ENCODE results near the gene GRK4. TPM values are rescaled to one million over a fixed set of nuclear protein-coding genes. Genes with fewer than 3 reads are reported as not detected.

GRK4 gene
- total RNA-seq, 1 experiment from 2014 or later: 4.2 TPM

DNA sequence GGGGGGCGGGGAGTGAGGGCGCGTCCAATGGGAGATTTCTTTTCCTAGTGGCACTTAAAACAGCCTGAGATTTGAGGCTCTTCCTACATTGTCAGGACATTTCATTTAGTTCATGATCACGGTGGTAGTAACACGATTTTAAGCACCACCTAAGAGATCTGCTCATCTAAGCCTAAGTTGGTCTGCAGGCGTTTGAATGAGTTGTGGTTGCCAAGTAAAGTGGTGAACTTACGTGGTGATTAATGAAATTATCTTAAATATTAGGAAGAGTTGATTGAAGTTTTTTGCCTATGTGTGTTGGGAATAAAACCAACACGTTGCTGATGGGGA is 112.2 kb downstream of the GRK4 start:
- intact Hi-C loops (cut with micrococcal nuclease): no loop called here
- H4K20me1 ChIP-seq (ENCODE audit: insufficient read depth): 0 out of 2 replicates have a peak, but pooled peaks cover 5% of the 10 kb centered on the region
- H3K36me3 ChIP-seq (ENCODE audit: control insufficient read depth in 1 of 2, insufficient read depth in 2 of 2, low read length in 2 of 2): no peaks in the 10 kb centered on the region
- no peaks in the 10 kb centered on the region for H3K27me3 ChIP-seq (ENCODE audit: insufficient read depth, low read length)
- H2AFZ ChIP-seq (ENCODE audit: low read depth, low read length, poor library complexity, severe bottlenecking): no peak overlapping the region
- BruUV-seq (replicated peaks): no TSS peak
- H3K9me2 ChIP-seq (ENCODE audit: insufficient read depth): no peaks in the 10 kb centered on the region
- peak overlapping the region; percentile 97 for H3K4me2 ChIP-seq (ENCODE audit: low read length)
- DNase-seq (ENCODE audit: low read depth, low spot score) (no peak), ATAC-seq (no peak)
- H3K9ac ChIP-seq (ENCODE audit: low read length): peak overlapping the region; percentile 85
- TF ChIP-seq YY1 (IDR thresholded peaks at IDR 0.05; ENCODE audit: extremely low read depth, insufficient replicate concordance, low read depth, low read length) (no peak), TCF7L2 (IDR thresholded peaks at IDR 0.05; ENCODE audit: borderline replicate concordance, extremely low read depth, insufficient read depth, insufficient read length) (no peak), ZFX (IDR thresholded peaks at IDR 0.05) (no peak), POLR2A (IDR thresholded peaks at IDR 0.05; ENCODE audit: borderline replicate concordance, extremely low read depth, insufficient read depth, insufficient read length) (no peak), RAD21 (IDR thresholded peaks at IDR 0.05; ENCODE audit: low read depth) (no peak)
- peaks cover 12 to 18% of the 10 kb centered on the region in 2 experiments for H3K4me1 ChIP-seq (ENCODE audit: control insufficient read depth in 1 of 2, insufficient read depth in 2 of 2, low read length in 2 of 2)
- H3K27ac ChIP-seq (ENCODE audit: low read depth, low read length): no peak overlapping the region
- POLR2A ChIA-PET: no interaction called here
- H3K4me3 ChIP-seq (replicated peaks in 1 of 2; ENCODE audit: low read depth in 1 of 2, low read length in 2 of 2): peak overlapping the region; percentile 93 to 95
- CTCF ChIA-PET: no interaction called here
- RAD21 ChIA-PET (ENCODE audit: low non-redundant PET in 1 of 2, low total read pairs in 2 of 2, uncharacterized antibody in 2 of 2, unreplicated experiment in 2 of 2): no interaction called here
- peaks cover 55% of the 10 kb centered on the region for H3K79me2 ChIP-seq (ENCODE audit: insufficient read depth, low read length)
- H3K9me3 ChIP-seq (ENCODE audit: control insufficient read depth in 1 of 2, insufficient read depth in 1 of 2, low read depth in 1 of 2, low read length in 2 of 2): no peaks in the 10 kb centered on the region

DNA sequence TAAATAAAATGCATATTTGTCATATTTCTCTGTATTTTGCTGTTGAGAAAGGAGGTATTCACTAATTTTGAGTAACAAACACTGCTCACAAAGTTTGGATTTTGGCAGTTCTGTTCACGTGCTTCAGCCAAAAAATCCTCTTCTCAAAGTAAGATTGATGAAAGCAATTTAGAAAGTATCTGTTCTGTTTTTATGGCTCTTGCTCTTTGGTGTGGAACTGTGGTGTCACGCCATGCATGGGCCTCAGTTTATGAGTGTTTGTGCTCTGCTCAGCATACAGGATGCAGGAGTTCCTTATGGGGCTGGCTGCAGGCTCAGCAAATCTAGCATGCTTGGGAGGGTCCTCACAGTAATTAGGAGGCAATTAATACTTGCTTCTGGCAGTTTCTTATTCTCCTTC is 114.4 kb downstream of the GRK4 start:
- CTCF ChIA-PET: no interaction called here
- TF ChIP-seq SIN3A (IDR thresholded peaks at IDR 0.05; ENCODE audit: low read depth) (no peak), YY1 (IDR thresholded peaks at IDR 0.05; ENCODE audit: extremely low read depth, insufficient replicate concordance, low read depth, low read length) (no peak), SP1 (IDR thresholded peaks at IDR 0.05; ENCODE audit: low read depth) (no peak), ELF1 (IDR thresholded peaks at IDR 0.05; ENCODE audit: borderline replicate concordance, low read depth) (no peak), REST (IDR thresholded peaks at IDR 0.05; ENCODE audit: low read depth) (no peak), POLR2AphosphoS5 (IDR thresholded peaks at IDR 0.05; ENCODE audit: low read depth, low read length) (no peak)
- TF ChIP-seq, protein P1, sequence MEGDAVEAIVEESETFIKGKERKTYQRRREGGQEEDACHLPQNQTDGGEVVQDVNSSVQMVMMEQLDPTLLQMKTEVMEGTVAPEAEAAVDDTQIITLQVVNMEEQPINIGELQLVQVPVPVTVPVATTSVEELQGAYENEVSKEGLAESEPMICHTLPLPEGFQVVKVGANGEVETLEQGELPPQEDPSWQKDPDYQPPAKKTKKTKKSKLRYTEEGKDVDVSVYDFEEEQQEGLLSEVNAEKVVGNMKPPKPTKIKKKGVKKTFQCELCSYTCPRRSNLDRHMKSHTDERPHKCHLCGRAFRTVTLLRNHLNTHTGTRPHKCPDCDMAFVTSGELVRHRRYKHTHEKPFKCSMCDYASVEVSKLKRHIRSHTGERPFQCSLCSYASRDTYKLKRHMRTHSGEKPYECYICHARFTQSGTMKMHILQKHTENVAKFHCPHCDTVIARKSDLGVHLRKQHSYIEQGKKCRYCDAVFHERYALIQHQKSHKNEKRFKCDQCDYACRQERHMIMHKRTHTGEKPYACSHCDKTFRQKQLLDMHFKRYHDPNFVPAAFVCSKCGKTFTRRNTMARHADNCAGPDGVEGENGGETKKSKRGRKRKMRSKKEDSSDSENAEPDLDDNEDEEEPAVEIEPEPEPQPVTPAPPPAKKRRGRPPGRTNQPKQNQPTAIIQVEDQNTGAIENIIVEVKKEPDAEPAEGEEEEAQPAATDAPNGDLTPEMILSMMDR (IDR thresholded peaks at IDR 0.05 in 2 of 3, conservative IDR thresholded peaks at IDR 0.05 in 1 of 3; ENCODE audit: borderline replicate concordance in 1 of 3, insufficient read depth in 1 of 3, low read depth in 2 of 3, low read length in 2 of 3): no peak
- Histone ChIP-seq H3K79me2 (ENCODE audit: insufficient read depth, low read length) (peaks cover 77% of the 10 kb centered on the region), H3K4me2 (ENCODE audit: low read length) (no peak overlapping the region), H3K4me1 (ENCODE audit: control insufficient read depth in 1 of 2, insufficient read depth in 2 of 2, low read length in 2 of 2) (peaks cover 12 to 18% of the 10 kb centered on the region in 2 experiments), H3K9me3 (ENCODE audit: control insufficient read depth in 1 of 2, insufficient read depth in 1 of 2, low read depth in 1 of 2, low read length in 2 of 2) (no peaks in the 10 kb centered on the region), H2AFZ (ENCODE audit: low read depth, low read length, poor library complexity, severe bottlenecking) (no peak overlapping the region), H3K9me2 (ENCODE audit: insufficient read depth) (no peaks in the 10 kb centered on the region), H4K20me1 (ENCODE audit: insufficient read depth) (0 out of 2 replicates have a peak, but pooled peaks cover 5% of the 10 kb centered on the region), H3K9ac (ENCODE audit: low read length) (no peak overlapping the region), H3K36me3 (ENCODE audit: control insufficient read depth in 1 of 2, insufficient read depth in 2 of 2, low read length in 2 of 2) (no peaks in the 10 kb centered on the region), H3K27me3 (ENCODE audit: insufficient read depth, low read length) (no peaks in the 10 kb centered on the region), H3K4me3 (replicated peaks in 1 of 2; ENCODE audit: low read depth in 1 of 2, low read length in 2 of 2) (no peak overlapping the region), H3K27ac (ENCODE audit: low read depth, low read length) (no peak overlapping the region)
- BruUV-seq (replicated peaks): TSS peak; percentile 21
- no peak for DNase-seq (ENCODE audit: low read depth, low spot score)
- intact Hi-C loops (cut with micrococcal nuclease): no loop called here
- no peak for ATAC-seq
- RAD21 ChIA-PET (ENCODE audit: low non-redundant PET in 1 of 2, low total read pairs in 2 of 2, uncharacterized antibody in 2 of 2, unreplicated experiment in 2 of 2): no interaction called here
- POLR2A ChIA-PET: no interaction called here
